Raji (cell line): ENCODE results near the gene NKG7.

Source experiments
- POLR2A ChIP-seq: IDR thresholded peaks from 2 replicates; pipeline ENCODE4 v1.6.1; 2011; ENCODE audit warnings: low read depth, low read length, control low read depth; ENCODE audit not compliant: insufficient read depth

The NKG7 gene

GRCh38 chr19:51333836-51334460 is 38.5 kb downstream of the NKG7 start:
- no peak for TF ChIP-seq POLR2A

GRCh38 chr19:51331716-51332115 is 40.7 kb downstream of the NKG7 start:
- TF ChIP-seq POLR2A: no peak

DNA sequence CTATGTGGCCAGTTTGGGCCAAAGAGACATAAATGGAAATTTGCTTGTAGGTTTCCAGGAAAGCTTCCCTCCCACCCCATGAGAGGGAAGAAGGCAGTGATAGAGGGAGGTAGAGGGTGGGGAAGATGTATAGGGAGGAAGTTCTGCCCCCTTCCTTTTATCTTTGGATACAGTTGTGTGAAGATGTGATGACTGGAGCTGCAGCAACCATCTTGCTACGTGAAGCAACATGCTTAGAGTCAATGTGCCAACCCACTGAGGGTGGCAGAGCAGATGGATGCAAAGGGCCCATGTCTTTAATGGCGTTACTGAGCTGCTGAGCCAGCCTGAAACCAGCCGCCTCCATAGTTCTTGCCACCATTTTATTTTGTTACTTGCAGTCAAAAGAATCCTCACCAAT is 41.3 kb downstream of the NKG7 start:
- TF ChIP-seq POLR2A: no peak

GRCh38 chr19:51330366-51330765 is 42.1 kb downstream of the NKG7 start:
- TF ChIP-seq POLR2A: no peak

DNA sequence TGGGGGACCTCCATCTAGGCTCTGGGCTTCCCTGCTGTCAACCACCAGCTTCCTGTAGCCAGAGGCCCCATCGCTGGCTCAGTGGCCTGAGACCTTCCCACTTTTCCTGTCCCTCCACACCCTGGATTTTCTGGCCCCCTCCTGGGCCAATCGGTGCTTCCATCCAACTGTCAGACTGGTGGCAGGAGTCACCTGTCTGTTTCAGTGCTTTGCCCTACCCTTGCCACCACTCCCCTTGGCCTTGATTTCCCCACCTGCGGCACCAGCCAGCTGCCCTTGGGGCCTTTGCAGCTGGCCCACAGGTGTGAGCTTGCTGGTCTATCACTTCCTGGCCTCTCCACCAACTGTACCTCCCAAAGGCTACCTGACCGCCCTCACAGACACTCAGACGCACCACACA is 43.0 kb downstream of the NKG7 start:
- TF ChIP-seq POLR2A: no peak

- TF ChIP-seq POLR2A: no peak
These were observed 45.1 kb downstream of the NKG7 start for GRCh38 chr19:51327066-51328001.

GRCh38 chr19:51326216-51327065 is 46.0 kb downstream of the NKG7 start:
- TF ChIP-seq POLR2A: no peak

DNA sequence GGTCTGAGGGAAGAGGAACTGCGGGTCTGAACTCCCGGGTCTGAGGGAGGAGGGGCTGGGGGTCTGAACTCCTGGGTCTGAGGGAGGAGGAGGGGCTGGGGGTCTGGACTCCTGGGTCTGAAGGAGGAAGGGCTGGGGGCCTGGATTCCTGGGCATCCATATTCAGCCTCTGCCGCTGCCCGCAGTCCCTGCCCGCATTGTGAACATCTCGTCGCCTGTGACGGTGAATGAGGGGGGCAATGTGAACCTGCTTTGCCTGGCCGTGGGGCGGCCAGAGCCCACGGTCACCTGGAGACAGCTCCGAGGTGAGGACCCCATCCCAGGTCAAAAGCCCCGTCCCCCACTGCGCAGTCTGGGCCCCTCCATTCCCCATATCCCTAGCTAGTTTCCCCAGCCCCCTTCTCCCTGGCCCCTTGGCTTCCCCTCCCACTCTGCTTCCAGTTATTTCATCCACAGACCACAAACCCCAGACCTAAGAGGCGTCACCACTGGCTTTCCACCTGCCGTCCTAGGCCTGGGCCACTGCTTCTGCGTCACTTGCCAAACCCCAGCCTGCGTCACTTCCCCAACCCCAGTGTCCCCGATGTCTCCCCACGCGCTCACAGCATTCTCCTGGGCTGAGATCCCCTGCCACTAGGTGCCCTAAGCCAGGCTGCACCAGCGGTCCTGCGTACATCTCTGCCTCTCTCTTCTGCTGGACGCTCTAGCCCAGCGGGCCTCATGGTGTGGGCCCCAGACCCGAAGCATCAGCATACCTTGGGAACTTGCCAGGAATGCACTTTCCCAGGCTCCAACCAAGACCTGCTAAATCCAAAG is 47.1 kb downstream of the NKG7 start:
- no peak for TF ChIP-seq POLR2A

GRCh38 chr19:51324167-51324481 is 48.3 kb downstream of the NKG7 start:
- TF ChIP-seq POLR2A: no peak

DNA sequence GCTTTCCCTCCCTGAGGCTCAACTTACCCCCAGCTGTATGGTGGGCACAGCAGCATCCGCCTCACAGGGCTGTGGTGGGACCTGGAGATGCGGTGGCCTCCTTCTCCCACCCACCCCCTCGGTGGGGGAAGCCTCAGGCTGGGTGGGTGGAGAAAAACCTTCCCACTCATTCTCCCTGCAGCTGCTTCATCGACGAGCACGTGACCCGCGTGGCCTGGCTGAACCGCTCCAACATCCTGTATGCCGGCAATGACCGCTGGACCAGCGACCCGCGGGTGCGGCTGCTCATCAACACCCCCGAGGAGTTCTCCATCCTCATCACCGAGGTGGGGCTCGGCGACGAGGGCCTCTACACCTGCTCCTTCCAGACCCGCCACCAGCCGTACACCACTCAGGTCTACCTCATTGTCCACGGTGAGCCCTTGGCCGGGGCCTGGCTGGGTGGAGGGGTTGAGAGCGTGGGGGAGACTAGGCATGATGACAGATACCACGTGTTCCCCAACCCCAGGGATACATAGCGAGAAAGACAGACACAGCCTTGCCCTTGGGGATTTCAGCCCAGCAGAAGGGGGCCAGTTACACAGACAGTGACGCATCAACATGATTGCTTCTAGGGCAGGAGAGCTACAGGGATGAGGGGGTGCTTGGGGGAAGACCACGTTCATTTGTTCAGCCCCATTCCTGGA is 48.8 kb downstream of the NKG7 start:
- TF ChIP-seq POLR2A: no peak

- no peak for TF ChIP-seq POLR2A
These were observed 50.7 kb downstream of the NKG7 start for GRCh38 chr19:51321799-51322198.
